NCI-H128 (cell line): Measurements from ENCODE around the gene TAF1.
"Not testable (repeated sequence)": the region's sequence is repeated elsewhere in the genome, so short reads cannot be mapped to it uniquely, and the experiment has no call there.

Source experiments
- DNase-seq: peaks from one replicate; lab custom pipeline; 2025; ENCODE audit not compliant: unreplicated experiment; lab: John Stamatoyannopoulos, UW

TAF1 gene

GRCh38 chrX:71365875-71366673 is at the start of gene TAF1:
Gene TAF1 (plus strand): TSS chrX:71366357. CDS start chrX:71366375, 18 bp downstream.
- DNase-seq, result peak; percentile 92

GRCh38 chrX:71316959-71317358 is 49.2 kb upstream of the TAF1 start:
- not testable (repeated sequence) for DNase-seq

- DNase-seq, result no peak
These were observed 46.0 kb upstream of the TAF1 start for GRCh38 chrX:71320126-71320525.

GRCh38 chrX:71321731-71322130 is 44.4 kb upstream of the TAF1 start:
- no peak for DNase-seq

GRCh38 chrX:71324452-71324851 is 41.7 kb upstream of the TAF1 start:
- not testable (repeated sequence) for DNase-seq

GRCh38 chrX:71326394-71326793 is 39.8 kb upstream of the TAF1 start:
- DNase-seq, result no peak

GRCh38 chrX:71349151-71349665 is 16.9 kb upstream of the TAF1 start:
- not testable (repeated sequence) for DNase-seq

GRCh38 chrX:71349867-71350266 is 16.3 kb upstream of the TAF1 start:
- not testable (repeated sequence) for DNase-seq

- not testable (repeated sequence) for DNase-seq
These were observed 13.7 kb upstream of the TAF1 start for GRCh38 chrX:71352439-71352838.

- DNase-seq, result no peak
These were observed 1.9 kb upstream of the TAF1 start for GRCh38 chrX:71364221-71364620.

GRCh38 chrX:71365356-71365874 is 742 bp upstream of the TAF1 start:
- no peak for DNase-seq

- no peak for DNase-seq
These were observed 608 bp downstream of the TAF1 start for GRCh38 chrX:71366674-71367256.

- no peak for DNase-seq
These were observed 1.2 kb downstream of the TAF1 start for GRCh38 chrX:71367396-71367795.

GRCh38 chrX:71372388-71372787 is 6.2 kb downstream of the TAF1 start:
- no peak for DNase-seq

GRCh38 chrX:71378732-71379131 is 12.6 kb downstream of the TAF1 start:
- no peak for DNase-seq

GRCh38 chrX:71391725-71392124 is 25.6 kb downstream of the TAF1 start:
- not testable (repeated sequence) for DNase-seq

- DNase-seq, result no peak
These were observed 27.8 kb downstream of the TAF1 start for GRCh38 chrX:71393919-71394318.

- DNase-seq, result no peak
These were observed 30.4 kb downstream of the TAF1 start for GRCh38 chrX:71396576-71396975.

GRCh38 chrX:71400710-71401109 is 34.6 kb downstream of the TAF1 start:
- no peak for DNase-seq

GRCh38 chrX:71416260-71416659 is 50.1 kb downstream of the TAF1 start:
- not testable (repeated sequence) for DNase-seq

- DNase-seq, result no peak
These were observed 54.5 kb downstream of the TAF1 start for GRCh38 chrX:71420686-71421085.

- DNase-seq, result no peak
These were observed 66.6 kb downstream of the TAF1 start for GRCh38 chrX:71432733-71433132.
